ENCODE data around the gene TSEN2.
"Not testable (repeated sequence)": the region's sequence is repeated elsewhere in the genome, so short reads cannot be mapped to it uniquely, and the experiment has no call there.

Gene TSEN2

DNA sequence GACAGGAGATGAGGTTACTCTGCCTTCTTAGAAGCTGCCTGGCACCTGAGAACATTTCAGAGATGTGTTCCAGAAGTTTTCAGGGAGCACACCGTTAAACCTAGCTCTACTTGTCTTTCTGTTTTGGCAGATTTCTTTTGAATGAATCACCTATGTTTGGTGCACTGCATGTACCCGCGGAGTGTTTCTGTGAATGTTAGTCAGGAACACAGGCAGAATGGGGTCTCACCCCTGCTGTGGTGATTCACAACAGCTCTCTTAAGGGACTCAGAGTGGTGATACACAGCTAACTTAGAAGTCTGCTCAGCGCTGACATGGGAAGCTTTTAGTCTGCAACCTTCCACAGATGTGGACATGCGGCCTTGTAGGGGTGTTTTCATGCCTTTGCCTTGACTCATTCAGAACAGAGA is 24.0 kb downstream of the TSEN2 start:
- DNase-seq (no peak), ATAC-seq (replicated peaks) (no peak)
- H3K4me3 Mint-ChIP-seq: no peak overlapping the region
- no peaks in the 10 kb centered on the region for H3K9me3 Mint-ChIP-seq
- H3K27ac Mint-ChIP-seq: no peak overlapping the region
- peaks cover 14% of the 10 kb centered on the region for H3K36me3 Mint-ChIP-seq (ENCODE audit: insufficient read depth)
- H3K4me1 Mint-ChIP-seq (ENCODE audit: low read depth in 2 of 2): no peaks in the 10 kb centered on the region
- H3K27me3 Mint-ChIP-seq: no peaks in the 10 kb centered on the region

DNA sequence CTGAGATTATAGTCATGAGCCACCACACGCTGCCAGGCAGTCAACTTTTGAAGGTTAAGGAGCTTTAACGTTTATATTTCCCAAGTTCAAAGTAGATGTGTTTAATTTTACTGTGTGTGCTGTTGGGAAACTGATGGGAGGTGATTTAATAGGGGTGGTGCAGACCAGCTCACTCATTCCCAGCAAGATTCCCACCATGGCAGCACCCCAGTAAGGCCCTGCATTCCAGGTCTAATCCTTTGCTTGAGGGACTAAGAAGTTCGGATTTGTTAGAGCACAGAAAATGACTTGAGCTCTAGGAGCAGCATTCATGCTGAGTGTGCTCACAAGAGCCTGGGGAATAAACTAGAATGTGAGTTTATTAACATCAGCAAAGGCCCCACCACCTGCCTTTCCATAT is 25.2 kb downstream of the TSEN2 start:
- ATAC-seq (replicated peaks): no peak
- peaks cover 4% of the 10 kb centered on the region for H3K36me3 Mint-ChIP-seq (ENCODE audit: insufficient read depth)
- H3K27ac Mint-ChIP-seq: no peak overlapping the region
- no peak overlapping the region for H3K4me3 Mint-ChIP-seq
- DNase-seq: no peak
- no peaks in the 10 kb centered on the region for H3K9me3 Mint-ChIP-seq
- no peaks in the 10 kb centered on the region for H3K27me3 Mint-ChIP-seq
- H3K4me1 Mint-ChIP-seq (ENCODE audit: low read depth in 2 of 2): peaks cover 0 to 3% of the 10 kb centered on the region in 2 donors

- Mint-ChIP-seq H3K36me3 (ENCODE audit: insufficient read depth) (no peaks in the 10 kb centered on the region), H3K27me3 (no peaks in the 10 kb centered on the region)
Measured at GRCh38 chr3:12512534-12513118, 28.3 kb downstream of the TSEN2 start.

GRCh38 chr3:12513694-12514446 is 29.6 kb downstream of the TSEN2 start:
- Mint-ChIP-seq H3K36me3 (ENCODE audit: insufficient read depth) (no peaks in the 10 kb centered on the region), H3K9me3 (no peaks in the 10 kb centered on the region), H3K4me3 (no peak overlapping the region), H3K4me1 (ENCODE audit: low read depth in 2 of 2) (peaks cover 0 to 3% of the 10 kb centered on the region in 2 donors), H3K27me3 (no peaks in the 10 kb centered on the region), H3K27ac (no peak overlapping the region)
- ATAC-seq (replicated peaks): no peak
- no peak for DNase-seq

More at GRCh38 chr3:12512534-12513118, 28.3 kb downstream of the TSEN2 start:
- H3K4me3 Mint-ChIP-seq: no peak overlapping the region
- H3K27ac Mint-ChIP-seq: no peak overlapping the region
- DNase-seq: no peak
- no peak for ATAC-seq (replicated peaks)
- H3K4me1 Mint-ChIP-seq (ENCODE audit: low read depth in 2 of 2): peaks cover 0 to 3% of the 10 kb centered on the region in 2 donors
- no peaks in the 10 kb centered on the region for H3K9me3 Mint-ChIP-seq

DNA sequence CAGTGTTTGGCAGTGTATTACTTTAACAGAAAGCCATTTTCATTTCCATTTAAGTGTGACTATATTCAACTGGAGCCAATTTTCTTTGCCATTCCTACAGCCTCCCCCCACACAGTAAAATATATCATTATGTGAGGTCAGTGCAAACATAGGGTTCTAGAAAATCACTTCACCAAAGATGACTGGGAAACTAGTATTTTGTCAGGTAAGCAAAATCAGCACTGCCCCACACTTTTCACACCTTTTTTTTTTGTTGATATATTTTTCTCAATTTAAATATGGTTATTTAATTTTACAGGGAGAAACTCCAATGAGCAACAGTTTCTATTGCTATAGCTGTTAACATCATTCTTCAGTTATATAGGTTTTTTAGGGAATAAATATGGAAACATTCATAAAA is 31.4 kb downstream of the TSEN2 start:
- H3K4me3 Mint-ChIP-seq: no peak overlapping the region
- DNase-seq (no peak), ATAC-seq (replicated peaks) (no peak)
- H3K4me1 Mint-ChIP-seq (ENCODE audit: low read depth in 2 of 2): peaks cover 0 to 3% of the 10 kb centered on the region in 2 donors
- H3K27me3 Mint-ChIP-seq: no peaks in the 10 kb centered on the region
- H3K9me3 Mint-ChIP-seq: no peaks in the 10 kb centered on the region
- no peaks in the 10 kb centered on the region for H3K36me3 Mint-ChIP-seq (ENCODE audit: insufficient read depth)
- peak overlapping the region in 1 of 2 donors; percentile 71 for H3K27ac Mint-ChIP-seq

- H3K36me3 Mint-ChIP-seq (ENCODE audit: insufficient read depth): no peaks in the 10 kb centered on the region
- no peak overlapping the region for H3K4me3 Mint-ChIP-seq
- no peak overlapping the region for H3K27ac Mint-ChIP-seq
- H3K4me1 Mint-ChIP-seq (ENCODE audit: low read depth in 2 of 2): peaks cover 0 to 3% of the 10 kb centered on the region in 2 donors
- H3K27me3 Mint-ChIP-seq: no peaks in the 10 kb centered on the region
- ATAC-seq (replicated peaks) (no peak), DNase-seq (no peak)
- H3K9me3 Mint-ChIP-seq: no peaks in the 10 kb centered on the region
Measured at GRCh38 chr3:12516873-12517272, 32.6 kb downstream of the TSEN2 start.

DNA sequence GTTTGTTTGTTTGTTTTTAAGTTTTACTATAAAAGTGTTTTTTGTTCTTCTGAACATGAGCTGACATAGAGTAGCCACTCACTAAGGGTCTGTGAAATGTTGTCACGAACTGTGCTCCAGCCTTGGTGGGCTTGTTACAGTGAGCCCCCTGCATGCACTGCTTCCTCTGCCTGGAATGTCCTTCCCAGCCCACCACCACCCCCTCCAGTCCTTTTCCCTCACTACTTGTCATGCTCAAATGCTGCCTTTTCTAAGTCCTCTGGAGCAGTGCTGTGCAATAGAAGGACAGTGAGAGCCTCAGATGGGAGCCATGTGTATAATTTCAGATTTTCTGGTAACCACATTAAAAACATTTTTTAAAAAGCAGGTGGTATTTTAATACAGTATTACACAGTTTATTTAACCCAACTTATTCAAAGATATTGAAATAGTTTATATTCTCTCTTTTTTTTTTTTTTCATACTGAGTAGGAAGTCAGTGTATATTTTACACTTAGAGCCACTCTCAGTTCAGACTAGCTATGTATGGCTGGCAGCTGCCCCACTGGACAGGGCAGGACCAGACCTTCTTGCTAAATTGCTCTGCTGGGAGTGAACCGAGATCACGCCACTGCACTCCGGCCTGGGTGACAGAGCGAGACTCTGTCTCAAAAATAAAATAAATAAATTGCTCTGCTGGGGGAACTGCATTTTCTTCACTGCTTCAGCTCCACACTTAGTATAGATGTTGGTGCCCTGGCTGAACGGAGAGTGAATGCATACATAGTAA is 34.2 kb downstream of the TSEN2 start:
- peaks cover 0 to 3% of the 10 kb centered on the region in 2 donors for H3K4me1 Mint-ChIP-seq (ENCODE audit: low read depth in 2 of 2)
- DNase-seq: no peak
- no peak overlapping the region for H3K4me3 Mint-ChIP-seq
- no peaks in the 10 kb centered on the region for H3K27me3 Mint-ChIP-seq
- no peaks in the 10 kb centered on the region for H3K36me3 Mint-ChIP-seq (ENCODE audit: insufficient read depth)
- no peak for ATAC-seq (replicated peaks)
- no peak overlapping the region for H3K27ac Mint-ChIP-seq
- H3K9me3 Mint-ChIP-seq: no peaks in the 10 kb centered on the region

DNA sequence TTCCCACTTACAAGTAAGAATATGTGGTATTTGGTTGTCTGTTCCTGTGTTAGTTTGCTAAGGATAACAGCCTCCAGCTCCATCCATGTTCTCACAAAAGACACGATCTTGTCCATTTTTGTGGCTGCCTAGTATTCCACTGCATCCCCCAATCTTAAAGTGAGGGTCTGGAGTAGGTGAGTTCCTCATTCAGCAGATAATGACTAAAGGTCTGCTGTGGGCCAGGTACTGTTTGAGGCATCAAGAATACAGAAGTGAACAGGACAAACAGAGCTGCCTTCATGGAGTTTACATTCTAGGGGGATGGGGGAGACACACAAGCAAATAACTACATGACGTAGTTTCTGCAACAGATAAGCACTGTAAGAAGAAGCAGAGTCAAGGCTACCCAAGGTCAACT is 36.7 kb downstream of the TSEN2 start:
- Mint-ChIP-seq H3K36me3 (ENCODE audit: insufficient read depth) (peaks cover 3% of the 10 kb centered on the region), H3K4me3 (no peak overlapping the region), H3K27me3 (no peaks in the 10 kb centered on the region), H3K4me1 (ENCODE audit: low read depth in 2 of 2) (no peaks in the 10 kb centered on the region), H3K27ac (no peak overlapping the region), H3K9me3 (no peaks in the 10 kb centered on the region)
- DNase-seq: no peak
- ATAC-seq (replicated peaks): no peak

- no peaks in the 10 kb centered on the region for H3K4me1 Mint-ChIP-seq (ENCODE audit: low read depth in 2 of 2)
- DNase-seq (no peak), ATAC-seq (replicated peaks) (no peak)
- H3K4me3 Mint-ChIP-seq: no peak overlapping the region
- H3K9me3 Mint-ChIP-seq: no peaks in the 10 kb centered on the region
- no peaks in the 10 kb centered on the region for H3K27me3 Mint-ChIP-seq
- H3K36me3 Mint-ChIP-seq (ENCODE audit: insufficient read depth): peaks cover 3% of the 10 kb centered on the region
- H3K27ac Mint-ChIP-seq: peak overlapping the region in 1 of 2 donors; percentile 29
Measured at GRCh38 chr3:12522721-12523120, 38.4 kb downstream of the TSEN2 start.

GRCh38 chr3:12527757-12528143 is 43.5 kb downstream of the TSEN2 start:
- peaks cover 16% of the 10 kb centered on the region for H3K36me3 Mint-ChIP-seq (ENCODE audit: insufficient read depth)
- ATAC-seq (replicated peaks): no peak
- H3K9me3 Mint-ChIP-seq: no peaks in the 10 kb centered on the region
- no peaks in the 10 kb centered on the region for H3K27me3 Mint-ChIP-seq
- H3K4me3 Mint-ChIP-seq: no peak overlapping the region
- peak overlapping the region in 1 of 2 donors; percentile 44 for H3K27ac Mint-ChIP-seq
- H3K4me1 Mint-ChIP-seq (ENCODE audit: low read depth in 2 of 2): no peaks in the 10 kb centered on the region
- DNase-seq: no peak

- H3K27ac Mint-ChIP-seq: no peak overlapping the region
- DNase-seq: no peak
- ATAC-seq (replicated peaks): no peak
- peaks cover 14% of the 10 kb centered on the region for H3K36me3 Mint-ChIP-seq (ENCODE audit: insufficient read depth)
- no peaks in the 10 kb centered on the region for H3K27me3 Mint-ChIP-seq
- H3K4me3 Mint-ChIP-seq: no peak overlapping the region
- H3K9me3 Mint-ChIP-seq: no peaks in the 10 kb centered on the region
- no peaks in the 10 kb centered on the region for H3K4me1 Mint-ChIP-seq (ENCODE audit: low read depth in 2 of 2)
Measured at GRCh38 chr3:12532182-12532581, 47.9 kb downstream of the TSEN2 start.

GRCh38 chr3:12536423-12536822 is 52.1 kb downstream of the TSEN2 start:
- ATAC-seq (replicated peaks) (no peak), DNase-seq (no peak)
- H3K4me3 Mint-ChIP-seq: no peak overlapping the region
- H3K36me3 Mint-ChIP-seq (ENCODE audit: insufficient read depth): no peaks in the 10 kb centered on the region
- no peaks in the 10 kb centered on the region for H3K9me3 Mint-ChIP-seq
- H3K27ac Mint-ChIP-seq: no peak overlapping the region
- no peaks in the 10 kb centered on the region for H3K27me3 Mint-ChIP-seq
- no peaks in the 10 kb centered on the region for H3K4me1 Mint-ChIP-seq (ENCODE audit: low read depth in 2 of 2)

DNA sequence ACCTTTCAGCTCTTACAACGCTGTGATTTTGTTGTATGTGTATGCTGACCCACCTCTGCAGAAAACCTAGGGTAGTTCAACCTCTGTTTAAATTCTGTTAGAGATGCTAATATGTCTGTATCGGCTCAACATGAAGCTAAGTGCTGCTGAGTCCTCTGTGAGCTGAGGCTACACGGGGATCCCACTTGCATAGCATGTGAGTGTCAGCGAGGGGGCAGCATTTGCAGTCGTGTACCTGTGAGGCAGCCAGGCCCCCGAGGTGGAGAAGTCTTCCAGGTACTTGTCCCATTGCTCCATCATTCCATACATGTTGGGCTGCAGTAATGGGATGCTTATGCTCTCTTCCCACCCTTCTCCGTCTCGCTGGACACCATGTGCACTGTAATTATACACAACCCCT is 57.3 kb downstream of the TSEN2 start:
- Mint-ChIP-seq H3K4me1 (ENCODE audit: low read depth in 2 of 2) (no peaks in the 10 kb centered on the region), H3K4me3 (no peak overlapping the region), H3K9me3 (no peaks in the 10 kb centered on the region), H3K27me3 (no peaks in the 10 kb centered on the region), H3K36me3 (ENCODE audit: insufficient read depth) (no peaks in the 10 kb centered on the region), H3K27ac (no peak overlapping the region)
- no peak for ATAC-seq (replicated peaks)
- DNase-seq: no peak

DNA sequence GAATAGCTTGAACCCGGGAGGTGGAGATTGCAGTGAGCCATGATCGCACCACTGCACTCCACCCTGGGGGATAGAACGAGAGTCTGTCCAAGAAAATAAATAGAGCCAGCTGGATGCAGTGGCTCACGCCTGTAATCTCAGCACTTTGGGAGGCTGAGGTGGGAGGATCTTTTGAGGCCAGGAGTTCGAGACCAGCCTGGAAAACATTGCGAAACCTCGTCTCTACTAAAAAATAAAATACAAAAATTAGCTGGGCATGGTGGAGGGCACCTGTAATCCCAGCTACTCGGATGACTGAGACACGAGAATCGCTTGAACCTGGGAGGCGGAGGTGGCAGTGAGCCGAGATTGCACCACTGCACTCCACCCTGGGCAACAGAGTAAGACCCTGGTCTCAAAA is 59.2 kb downstream of the TSEN2 start:
- not testable (repeated sequence) for H3K4me3 Mint-ChIP-seq; H3K9me3 Mint-ChIP-seq; DNase-seq; ATAC-seq (replicated peaks); H3K27me3 Mint-ChIP-seq; H3K36me3 Mint-ChIP-seq (ENCODE audit: insufficient read depth); H3K27ac Mint-ChIP-seq; H3K4me1 Mint-ChIP-seq (ENCODE audit: low read depth in 2 of 2)
